WTC11 (cell line): ENCODE results near the gene FBXO42. TPM values are rescaled to one million over a fixed set of nuclear protein-coding genes. Genes with fewer than 3 reads are reported as not detected.

ENCODE experiments used
- ATAC-seq: fragments of 200-7000 bp; cut with Tn5 transposase; 2 replicates; pipeline ENCODE4 v1.10.0; 2021; ENCODE audit warnings: mild to moderate bottlenecking, moderate library complexity
- CTCF ChIA-PET: fragments of 300-600 bp; sonication (Branson Sonifier 250); formaldehyde crosslinking; loops from one replicate; lab custom pipeline; 2021; ENCODE audit warnings: antibody characterized with exemption; lab: Charles Lee
- POLR2A ChIA-PET: fragments of 350-600 bp; sonication (Branson Sonifier 250); formaldehyde crosslinking; loops from one replicate; lab custom pipeline; 2021; ENCODE audit warnings: antibody characterized with exemption; lab: Charles Lee
- DNase-seq: peaks from one replicate; pipeline ENCODE4 v3.0.0; 2021; ENCODE audit warnings: low spot score
- H3K27ac Mint-ChIP-seq: 2 replicates; pipeline ENCODE4 v1.8.0; 2021; ENCODE audit warnings: mixed read lengths
- H3K27me3 Mint-ChIP-seq: 2 replicates; pipeline ENCODE4 v1.8.0; 2021; ENCODE audit warnings: low read depth, mild to moderate bottlenecking, moderate library complexity, mixed read lengths
- H3K36me3 Mint-ChIP-seq: 2 replicates; pipeline ENCODE4 v1.8.0; 2021; ENCODE audit warnings: mixed read lengths
- H3K4me1 Mint-ChIP-seq: 2 replicates; pipeline ENCODE4 v1.8.0; 2022; ENCODE audit warnings: mixed read lengths
- H3K4me3 Mint-ChIP-seq: 2 replicates; pipeline ENCODE4 v1.8.0; 2021; ENCODE audit warnings: mild to moderate bottlenecking, moderate library complexity, mixed read lengths
- H3K9me3 Mint-ChIP-seq: 2 replicates; pipeline ENCODE4 v1.8.0; 2021; ENCODE audit warnings: mixed read lengths
- AR ChIP-seq: fragments of 250-450 bp; sonication (Bioruptor Pico); IDR thresholded peaks from 2 replicates; pipeline ENCODE4 v1.9.0; 2021; ENCODE audit warnings: mild to moderate bottlenecking
- ARID4B ChIP-seq: sonication (generic); formaldehyde crosslinking; IDR thresholded peaks from 2 replicates; pipeline ENCODE4 v1.8.0; 2023; ENCODE audit warnings: missing genetic modification reagents, mild to moderate bottlenecking, borderline replicate concordance
- ATF3 ChIP-seq: sonication (generic); formaldehyde crosslinking; conservative IDR thresholded peaks from 2 replicates; pipeline ENCODE4 v1.8.1; 2022; ENCODE audit warnings: mild to moderate bottlenecking, missing genetic modification reagents
- CREB1 ChIP-seq: sonication (generic); formaldehyde crosslinking; IDR thresholded peaks from 2 replicates; pipeline ENCODE4 v1.8.0; 2023; ENCODE audit warnings: mild to moderate bottlenecking, missing genetic modification reagents
- ESRRA ChIP-seq: sonication (generic); formaldehyde crosslinking; IDR thresholded peaks from 2 replicates; pipeline ENCODE4 v1.8.1; 2022; ENCODE audit warnings: mild to moderate bottlenecking, missing genetic modification reagents, borderline replicate concordance
- FOXJ3 ChIP-seq: sonication (generic); formaldehyde crosslinking; IDR thresholded peaks from 2 replicates; pipeline ENCODE4 v1.9.0; 2021; ENCODE audit warnings: missing genetic modification reagents, mild to moderate bottlenecking, borderline replicate concordance
- FOXP1 ChIP-seq: sonication (generic); formaldehyde crosslinking; IDR thresholded peaks from 2 replicates; pipeline ENCODE4 v1.8.0; 2022; ENCODE audit warnings: missing genetic modification reagents, mild to moderate bottlenecking, moderate library complexity, borderline replicate concordance
- GRHL2 ChIP-seq: fragments of 250-450 bp; sonication (Bioruptor Pico); IDR thresholded peaks from 2 replicates; pipeline ENCODE4 v1.8.0; 2022; ENCODE audit warnings: mild to moderate bottlenecking, moderate library complexity; ENCODE audit not compliant: insufficient replicate concordance, severe bottlenecking
- IRF2 ChIP-seq: sonication (generic); formaldehyde crosslinking; IDR thresholded peaks from 2 replicates; pipeline ENCODE4 v1.8.0; 2022; ENCODE audit warnings: low read depth, missing genetic modification reagents, borderline replicate concordance
- JAZF1 ChIP-seq: fragments of 250-450 bp; sonication (Bioruptor Pico); IDR thresholded peaks from 2 replicates; pipeline ENCODE4 v1.9.0; 2021; ENCODE audit warnings: moderate library complexity, mild to moderate bottlenecking, inconsistent platforms
- NR2C2 ChIP-seq: sonication (generic); formaldehyde crosslinking; IDR thresholded peaks from 2 replicates; pipeline ENCODE4 v1.8.0; 2022; ENCODE audit warnings: mild to moderate bottlenecking, missing genetic modification reagents
- OVOL2 ChIP-seq: fragments of 250-450 bp; sonication (Bioruptor Pico); IDR thresholded peaks from 2 replicates; pipeline ENCODE4 v1.9.0; 2021; ENCODE audit warnings: mild to moderate bottlenecking, borderline replicate concordance
- RELA ChIP-seq: sonication (generic); formaldehyde crosslinking; IDR thresholded peaks from 2 replicates; pipeline ENCODE4 v1.8.1; 2022; ENCODE audit warnings: missing genetic modification reagents, mild to moderate bottlenecking, borderline replicate concordance
- TEAD4 ChIP-seq: sonication (generic); formaldehyde crosslinking; IDR thresholded peaks from 2 replicates; pipeline ENCODE4 v1.8.0; 2022; ENCODE audit warnings: mild to moderate bottlenecking, missing genetic modification reagents
- ZNF425 ChIP-seq: fragments of 250-450 bp; sonication (Bioruptor Pico); conservative IDR thresholded peaks from 2 replicates; pipeline ENCODE4 v1.9.0; 2021; ENCODE audit warnings: mild to moderate bottlenecking
- ZSCAN18 ChIP-seq: fragments of 250-450 bp; sonication (Bioruptor Pico); IDR thresholded peaks from 2 replicates; pipeline ENCODE4 v2.1.2; 2022; ENCODE audit warnings: mild to moderate bottlenecking, moderate library complexity
- total RNA-seq: library from RNA; stranded (reverse); gene quantifications from 3 replicates; pipeline ENCODE4 v1.2.3, GENCODE V29; 2021

Gene FBXO42
- total RNA-seq, 1 experiment from 2014 or later: 17.5 TPM

GRCh38 chr1:16371725-16372124 is 19.4 kb upstream of the FBXO42 start (continued):
- TF ChIP-seq AR (CRISPR knock-in tag): no peak
- no peak for TF ChIP-seq RELA (CRISPR knock-in tag)
- TF ChIP-seq, all 79 proteins: peak for 0

- Mint-ChIP-seq H3K27ac (no peak overlapping the region), H3K9me3 (no peaks in the 10 kb centered on the region), H3K27me3 (no peaks in the 10 kb centered on the region; the same call in 1 of the 2 replicates), H3K36me3 (no peaks in the 10 kb centered on the region; the same call in 1 of the 2 replicates), H3K4me1 (peaks cover 36% of the 10 kb centered on the region), H3K4me3 (peak overlapping the region; percentile 94; the same call in 1 of the 2 replicates)
- no peak for ATAC-seq
- TF ChIP-seq TEAD4 (CRISPR knock-in tag): no peak
- no peak for TF ChIP-seq IRF2 (CRISPR knock-in tag)
- TF ChIP-seq GRHL2 (CRISPR knock-in tag): no peak
- no peak for TF ChIP-seq RELA (CRISPR knock-in tag)
- no peak for TF ChIP-seq NR2C2 (CRISPR knock-in tag)
- no peak for TF ChIP-seq ZNF425 (CRISPR knock-in tag)
- TF ChIP-seq FOXJ3 (CRISPR knock-in tag): no peak
- TF ChIP-seq JAZF1: no peak
- no peak for TF ChIP-seq FOXP1 (CRISPR knock-in tag)
- TF ChIP-seq ATF3: no peak
- TF ChIP-seq ARID4B (CRISPR knock-in tag): no peak
- no peak for TF ChIP-seq CREB1 (CRISPR knock-in tag)
- TF ChIP-seq OVOL2 (CRISPR knock-in tag): no peak
- TF ChIP-seq ZSCAN18 (CRISPR knock-in tag): no peak
- TF ChIP-seq ESRRA (CRISPR knock-in tag): no peak
- ChIA-PET CTCF (no interaction called here), POLR2A (no interaction called here)
- DNase-seq: no peak
Measured at GRCh38 chr1:16369821-16370220, 17.5 kb upstream of the FBXO42 start.
